Spleen (tissue), 11 donors: ENCODE measurements around the gene U2AF2. TPM values are rescaled to one million over a fixed set of nuclear protein-coding genes. Genes with fewer than 3 reads are reported as not detected.

Experiments
- DNase-seq: peaks from one replicate; pipeline ENCODE4 v3.0.0-alpha.2; 2020
- H3K27ac ChIP-seq, 8 donors: fragments of 200-600 bp; sonication (generic) in 7 of 8; 1 replicate in 4 of 8; 2 replicates in 4 of 8; pipeline versions ENCODE4 v1.5.0 to v1.8.0; 2016 to 2021; ENCODE audit warnings: inconsistent platforms in 4 of 8, mild to moderate bottlenecking in 4 of 8, moderate library complexity in 1 of 8
- H3K27me3 ChIP-seq, 7 donors: fragments of 200-600 bp; sonication (generic) in 6 of 7; replicated peaks in 1 of 7; 1 replicate in 4 of 7; 2 replicates in 3 of 7; pipeline versions ENCODE4 v1.5.0 to v1.8.0; 2016 to 2021; ENCODE audit warnings: inconsistent platforms in 3 of 7, mild to moderate bottlenecking in 1 of 7
- H3K36me3 ChIP-seq, 6 donors: fragments of 200-600 bp; sonication (generic) in 5 of 6; 1 replicate in 4 of 6; 2 replicates in 2 of 6; pipeline versions ENCODE4 v1.5.0 to v1.8.0; 2016 to 2021; ENCODE audit warnings: inconsistent platforms in 2 of 6
- H3K4me1 ChIP-seq, 6 donors: fragments of 200-600 bp; sonication (generic) in 5 of 6; 1 replicate in 3 of 6; 2 replicates in 3 of 6; pipeline versions ENCODE4 v1.5.0 to v1.8.0; 2016 to 2021; ENCODE audit warnings: inconsistent platforms in 3 of 6
- H3K4me3 ChIP-seq, 8 donors: fragments of 200-600 bp; sonication (generic) in 7 of 8; 1 replicate in 4 of 8; 2 replicates in 4 of 8; pipeline versions ENCODE4 v1.5.0 to v1.8.0; 2016 to 2021; ENCODE audit warnings: inconsistent platforms in 4 of 8, mild to moderate bottlenecking in 4 of 8, moderate library complexity in 2 of 8
- H3K9me3 ChIP-seq, 8 donors: fragments of 200-600 bp; sonication (generic) in 7 of 8; 1 replicate in 4 of 8; 2 replicates in 4 of 8; pipeline versions ENCODE4 v1.5.0 to v1.8.0; 2016 to 2021; ENCODE audit warnings: inconsistent platforms in 4 of 8
- POLR2A ChIP-seq, 3 donors: fragments of 450-650 bp; IDR thresholded peaks; one replicate each; pipeline ENCODE4 v1.5.1; 2017; ENCODE audit warnings: antibody characterized with exemption in 3 of 3, mild to moderate bottlenecking in 1 of 3
- POLR2AphosphoS5 ChIP-seq, 3 donors: sonication (generic); formaldehyde crosslinking; IDR thresholded peaks; one replicate each; pipeline ENCODE4 v1.5.1; 2017; ENCODE audit warnings: antibody characterized with exemption in 3 of 3
- WGBS, 5 donors: extraction: QIAGEN DNeasy Blood & Tissue Kit in 3 of 5; methylation state at CpG; one replicate each; pipeline versions ENCODE4 v1.1.5 to v1.1.7; 2013 to 2018; 5-methylcytosine and 5-hydroxymethylcytosine counted together
- intact Hi-C: fragments of 100-400 bp; cut with DNase I; formaldehyde crosslinking; loops from one replicate; pipeline ENCODE4 v1.15.0; 2023; ENCODE audit warnings: low total_unique reads
- polyA plus RNA-seq, 3 donors: library from polyadenylated mRNA; stranded (reverse); fragments of 200-250 nt; gene quantifications; one replicate each; pipeline ENCODE4 v1.2.1, GENCODE V29; 2013
- total RNA-seq, 7 donors: library from RNA; depleted of rRNA in 3 of 7; stranded (reverse); fragments of >200 nt in 3 of 7; fragmentation: NEBNext Ultra II Directional in 4 of 7; extraction: Animal tissue kit (Norgen Biotek cat#: 25700) in 4 of 7; gene quantifications; one replicate each; pipeline versions ENCODE4 v1.1.0 to v1.2.1, GENCODE V29; 2016 to 2021
- TF ChIP-seq, protein P1 (sequence below), 11 experiments: fragments of 200-600 bp in 7 of 11; fragments of 450-650 bp in 4 of 11; sonication (generic) in 4 of 11; IDR thresholded peaks in 8 of 11; conservative IDR thresholded peaks in 3 of 11; 1 replicate in 7 of 11; 2 replicates in 4 of 11; pipeline versions ENCODE4 v1.4.0 to v1.8.0; 2016 to 2021; ENCODE audit warnings: antibody characterized with exemption in 11 of 11, inconsistent platforms in 4 of 11, mild to moderate bottlenecking in 1 of 11
- donor health status: healthy with polysubstance abuse.
- donor health status: DM: no; HTN: no; CAD: no; lungs with moderate emphysema.
- donor health status: DM: no; HTN: no; CAD: no.
- donor health status: Bipolar disorder and iron deficiency.
- donor health status: healthy.
- donor health status: DM: no; HTN: no; CAD: no.
- donor health status: DM: yes; HTN: yes; CAD: no.

Gene U2AF2
- total and polyA plus RNA-seq, 10 donors, result 67.2 to 218 (median 171) TPM

DNA sequence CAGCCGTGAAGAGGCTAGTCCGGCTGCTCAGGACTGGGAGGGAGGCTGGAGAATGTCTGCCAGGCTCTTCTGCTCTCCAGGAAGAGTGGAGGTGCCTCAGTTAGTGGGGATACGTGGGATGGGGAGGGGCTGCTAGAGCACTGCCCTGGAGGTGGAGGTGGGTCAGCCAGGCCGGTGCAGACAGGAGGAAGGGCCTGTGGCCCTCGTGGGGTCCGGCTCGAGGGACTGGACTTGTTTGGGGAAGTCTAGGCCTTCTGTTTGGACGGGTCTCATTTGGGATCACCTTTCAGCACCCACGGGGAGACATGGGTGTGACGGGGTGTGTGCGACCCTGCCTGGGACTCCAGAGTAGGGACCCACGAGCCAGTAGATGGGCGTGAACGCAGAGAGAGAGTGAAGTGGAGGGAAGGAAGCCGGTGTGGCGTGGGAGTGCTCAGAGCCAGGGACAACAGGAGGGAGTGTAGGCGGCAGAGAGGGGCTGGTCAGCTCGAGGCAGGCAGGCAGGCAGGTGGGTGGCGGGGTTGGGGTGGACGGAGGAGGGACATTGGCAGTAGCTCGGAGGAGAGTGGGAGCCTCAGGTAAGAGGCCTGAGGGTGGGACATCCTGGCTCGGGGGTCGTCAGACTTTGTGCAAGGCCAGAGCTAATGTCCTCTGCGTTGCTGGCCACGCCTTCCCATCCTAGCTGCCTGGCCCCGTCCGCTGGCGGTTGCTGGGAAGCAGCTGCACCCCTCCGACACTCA is 31.6 kb downstream of the U2AF2 start:
- intact Hi-C loops, result no loop called here
- peak; percentile 62 for DNase-seq
- Histone ChIP-seq H3K27ac (no peak overlapping the region), H3K27me3 (no peaks in the 10 kb centered on the region), H3K4me3 (no peak overlapping the region), H3K9me3 (no peaks in the 10 kb centered on the region), H3K4me1 (peaks cover 0 to 80% (median 36%) of the 10 kb centered on the region in 6 donors), H3K36me3 (peaks cover 0 to 100% (median 90%) of the 10 kb centered on the region in 6 donors)
- WGBS, 5 donors, result 83 to 86% (median 83%) methylated on average over 28 to 29 of the region's 29 CpGs
- peak in 1 of 3 donors; percentile 15 for TF ChIP-seq POLR2AphosphoS5 (IDR thresholded peaks at IDR 0.05)
- no peak for TF ChIP-seq POLR2A (IDR thresholded peaks at IDR 0.05)

DNA sequence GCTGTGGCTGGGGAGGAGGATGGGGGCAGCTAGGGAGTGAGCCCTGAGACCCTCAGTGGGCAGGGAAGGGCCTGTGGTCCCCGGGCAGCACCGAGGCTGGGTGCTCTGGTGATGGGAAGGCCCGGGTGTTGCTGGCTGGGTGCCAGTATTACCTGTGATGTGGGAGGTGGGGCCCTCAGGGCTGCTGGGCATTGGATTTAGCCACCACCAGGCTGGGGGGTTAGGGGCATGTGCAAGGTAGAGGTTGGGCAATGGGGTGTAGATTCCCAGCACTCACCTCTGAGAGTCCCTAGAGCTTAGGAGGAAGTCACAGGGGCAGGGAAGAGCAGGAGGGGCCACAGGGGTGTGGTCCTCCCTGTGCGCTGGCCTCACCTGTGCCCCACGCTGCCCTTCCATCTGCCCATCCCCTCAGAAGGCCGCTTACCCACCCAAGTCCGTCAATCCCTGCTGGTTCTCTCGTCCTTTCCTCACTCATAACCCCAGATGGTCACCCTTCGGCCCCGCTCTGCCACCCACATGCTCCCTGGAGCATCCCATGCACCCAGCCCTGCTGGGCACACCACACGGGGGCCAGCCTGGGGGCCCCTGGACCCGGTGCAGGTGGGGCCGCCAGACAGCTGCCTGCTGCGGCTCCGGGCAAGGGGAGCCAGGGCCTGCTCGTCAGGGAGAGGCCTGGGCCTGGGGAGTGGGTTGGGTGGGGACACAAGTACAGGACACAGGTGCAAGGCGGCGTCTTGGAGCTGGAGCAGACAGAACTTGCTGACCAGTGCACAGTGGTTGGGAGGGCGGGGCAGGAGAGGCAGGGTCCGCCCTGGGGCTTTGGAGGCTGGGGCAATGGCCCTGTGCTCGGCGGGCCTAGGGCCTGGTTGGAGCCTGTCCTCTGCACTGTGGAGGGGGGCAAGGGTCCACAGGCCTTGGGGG is 32.7 kb downstream of the U2AF2 start:
- Histone ChIP-seq H3K27me3 (no peaks in the 10 kb centered on the region), H3K27ac (no peak overlapping the region), H3K9me3 (no peaks in the 10 kb centered on the region), H3K36me3 (peaks cover 0 to 100% (median 90%) of the 10 kb centered on the region in 6 donors), H3K4me3 (no peak overlapping the region), H3K4me1 (peaks cover 0 to 70% (median 27%) of the 10 kb centered on the region in 6 donors)
- intact Hi-C loops, result no loop called here
- peak in 1 of 3 donors; percentile 16 for TF ChIP-seq POLR2AphosphoS5 (IDR thresholded peaks at IDR 0.05)
- TF ChIP-seq, protein P1, sequence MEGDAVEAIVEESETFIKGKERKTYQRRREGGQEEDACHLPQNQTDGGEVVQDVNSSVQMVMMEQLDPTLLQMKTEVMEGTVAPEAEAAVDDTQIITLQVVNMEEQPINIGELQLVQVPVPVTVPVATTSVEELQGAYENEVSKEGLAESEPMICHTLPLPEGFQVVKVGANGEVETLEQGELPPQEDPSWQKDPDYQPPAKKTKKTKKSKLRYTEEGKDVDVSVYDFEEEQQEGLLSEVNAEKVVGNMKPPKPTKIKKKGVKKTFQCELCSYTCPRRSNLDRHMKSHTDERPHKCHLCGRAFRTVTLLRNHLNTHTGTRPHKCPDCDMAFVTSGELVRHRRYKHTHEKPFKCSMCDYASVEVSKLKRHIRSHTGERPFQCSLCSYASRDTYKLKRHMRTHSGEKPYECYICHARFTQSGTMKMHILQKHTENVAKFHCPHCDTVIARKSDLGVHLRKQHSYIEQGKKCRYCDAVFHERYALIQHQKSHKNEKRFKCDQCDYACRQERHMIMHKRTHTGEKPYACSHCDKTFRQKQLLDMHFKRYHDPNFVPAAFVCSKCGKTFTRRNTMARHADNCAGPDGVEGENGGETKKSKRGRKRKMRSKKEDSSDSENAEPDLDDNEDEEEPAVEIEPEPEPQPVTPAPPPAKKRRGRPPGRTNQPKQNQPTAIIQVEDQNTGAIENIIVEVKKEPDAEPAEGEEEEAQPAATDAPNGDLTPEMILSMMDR (IDR thresholded peaks at IDR 0.05 in 8 of 11, conservative IDR thresholded peaks at IDR 0.05 in 3 of 11), result no peak
- peak; percentile 67 for DNase-seq
- WGBS, 5 donors, result 91 to 96% (median 92%) methylated on average over 19 to 22 of the region's 22 CpGs

DNA sequence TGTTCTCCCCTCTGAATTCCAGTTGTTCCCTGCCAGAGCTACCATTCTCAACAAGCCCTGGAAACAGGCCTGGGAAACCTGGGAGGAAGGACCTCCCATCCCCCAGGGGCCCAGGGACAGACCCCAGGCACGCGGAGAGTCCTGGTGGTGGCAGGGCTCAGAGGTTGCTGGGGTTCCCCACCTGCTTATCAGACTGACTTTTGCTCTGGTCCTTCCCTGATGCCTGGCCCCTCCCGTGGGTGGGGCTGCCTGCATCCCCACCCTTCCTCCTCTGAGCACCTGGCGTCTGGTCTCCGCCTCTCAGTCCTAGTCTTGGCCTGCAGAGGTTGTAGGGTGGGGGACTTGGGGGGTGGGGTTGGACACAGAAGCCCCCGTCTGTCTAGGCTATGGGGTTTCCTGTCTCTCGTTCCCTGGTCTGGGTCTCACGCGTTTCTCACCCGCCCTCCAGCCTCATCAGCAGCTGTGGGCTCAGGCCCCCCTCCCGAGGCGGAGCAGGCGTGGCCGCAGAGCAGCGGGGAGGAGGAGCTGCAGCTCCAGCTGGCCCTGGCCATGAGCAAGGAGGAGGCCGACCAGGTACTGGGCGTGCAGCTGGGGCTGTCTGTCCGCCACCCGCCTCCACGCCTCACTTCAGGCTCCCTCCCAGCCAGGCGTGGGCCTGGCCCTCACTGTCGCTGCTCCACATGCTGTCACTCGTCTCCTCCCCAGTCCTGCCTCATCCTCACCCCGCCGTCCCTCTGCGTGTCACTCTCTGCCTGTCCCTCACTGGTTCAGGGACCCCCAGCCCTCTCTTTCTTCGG is 33.8 kb downstream of the U2AF2 start:
- intact Hi-C loops, result no loop called here
- peak; percentile 65 for DNase-seq
- Histone ChIP-seq H3K9me3 (no peaks in the 10 kb centered on the region), H3K4me1 (peaks cover 0 to 64% (median 26%) of the 10 kb centered on the region in 6 donors), H3K27ac (no peak overlapping the region), H3K27me3 (no peaks in the 10 kb centered on the region), H3K4me3 (no peak overlapping the region), H3K36me3 (peaks cover 2 to 100% (median 94%) of the 10 kb centered on the region in 6 donors)
- 68 to 81% (median 74%) methylated on average over 25 to 27 of the region's 27 CpGs for WGBS, 5 donors
- TF ChIP-seq POLR2AphosphoS5 (IDR thresholded peaks at IDR 0.05) (peak in 1 of 3 donors; percentile 37), POLR2A (IDR thresholded peaks at IDR 0.05) (no peak)
- TF ChIP-seq, protein P1 (IDR thresholded peaks at IDR 0.05 in 8 of 11, conservative IDR thresholded peaks at IDR 0.05 in 3 of 11), result no peak

DNA sequence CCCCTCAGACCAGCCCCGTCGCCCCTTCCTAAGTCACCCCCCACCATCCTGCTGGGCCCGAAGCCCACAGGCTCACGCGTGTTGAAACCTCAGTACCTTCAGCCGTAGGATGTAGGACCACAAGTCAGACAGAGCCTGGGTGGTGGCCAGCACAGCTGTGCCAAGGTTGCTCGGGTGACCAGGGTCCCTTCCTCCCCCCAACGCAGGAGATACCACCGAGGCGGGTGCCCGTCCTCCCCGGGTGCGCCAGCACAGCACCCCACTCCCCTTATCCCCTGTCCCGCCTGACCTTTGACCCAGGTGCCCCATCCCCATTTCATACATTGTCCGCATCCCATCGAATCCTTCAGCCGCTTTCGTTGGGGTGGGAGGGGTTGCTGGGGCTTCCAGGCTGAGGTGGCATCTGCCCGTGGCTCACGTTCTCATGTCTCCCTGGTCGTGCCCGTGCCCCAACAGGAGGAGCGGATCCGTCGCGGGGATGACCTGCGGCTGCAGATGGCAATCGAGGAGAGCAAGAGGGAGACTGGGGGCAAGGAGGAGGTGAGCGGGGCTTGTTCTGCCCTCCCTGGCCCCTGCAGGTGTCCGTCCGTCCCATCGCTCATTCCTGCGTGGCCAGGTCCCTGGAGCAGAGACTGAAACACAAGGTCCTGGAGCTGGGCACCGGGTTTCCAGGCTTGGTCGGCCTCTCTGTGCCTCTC is 34.7 kb downstream of the U2AF2 start:
- peak; percentile 66 for DNase-seq
- WGBS, 5 donors, result 94 to 96% (median 95%) methylated on average over 35 of the region's 35 CpGs
- Histone ChIP-seq H3K4me1 (peaks cover 0 to 54% (median 25%) of the 10 kb centered on the region in 6 donors), H3K36me3 (peaks cover 2 to 100% (median 95%) of the 10 kb centered on the region in 6 donors), H3K9me3 (no peaks in the 10 kb centered on the region), H3K27me3 (no peaks in the 10 kb centered on the region), H3K4me3 (no peak overlapping the region), H3K27ac (no peak overlapping the region)
- intact Hi-C loops, result no loop called here
- no peak for TF ChIP-seq POLR2A (IDR thresholded peaks at IDR 0.05)
- TF ChIP-seq POLR2AphosphoS5 (IDR thresholded peaks at IDR 0.05), result no peak
- TF ChIP-seq, protein P1 (IDR thresholded peaks at IDR 0.05 in 8 of 11, conservative IDR thresholded peaks at IDR 0.05 in 3 of 11), result no peak
